Measurements from ENCODE around the gene VPS41. TPM values are rescaled to one million over a fixed set of nuclear protein-coding genes. Genes with fewer than 3 reads are reported as not detected.
A peak's percentile ranks its signal among the peaks of the same experiment; 100 is the strongest.

The VPS41 gene
- total RNA-seq, 1 donor from 2014 or later: 125 TPM

DNA sequence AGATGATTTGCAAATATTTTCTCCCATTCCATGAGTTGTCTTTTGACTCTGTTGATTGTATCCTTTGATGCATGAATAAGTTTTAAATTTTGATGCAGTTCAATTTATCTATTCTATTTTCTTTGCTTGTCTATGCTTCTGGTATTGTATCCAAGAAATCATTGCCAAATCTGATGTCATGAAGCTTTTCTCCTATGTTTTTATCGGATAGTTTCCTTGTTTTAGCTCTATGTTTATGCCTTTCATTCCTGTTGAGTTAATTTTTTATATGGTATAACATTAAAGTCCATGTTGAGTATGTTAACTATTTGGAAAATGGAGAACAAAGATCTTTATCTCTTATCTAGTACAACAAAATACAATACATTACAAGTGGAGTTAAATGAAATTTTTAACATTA is 27.6 kb upstream of the VPS41 start:
- TF ChIP-seq, protein P1, sequence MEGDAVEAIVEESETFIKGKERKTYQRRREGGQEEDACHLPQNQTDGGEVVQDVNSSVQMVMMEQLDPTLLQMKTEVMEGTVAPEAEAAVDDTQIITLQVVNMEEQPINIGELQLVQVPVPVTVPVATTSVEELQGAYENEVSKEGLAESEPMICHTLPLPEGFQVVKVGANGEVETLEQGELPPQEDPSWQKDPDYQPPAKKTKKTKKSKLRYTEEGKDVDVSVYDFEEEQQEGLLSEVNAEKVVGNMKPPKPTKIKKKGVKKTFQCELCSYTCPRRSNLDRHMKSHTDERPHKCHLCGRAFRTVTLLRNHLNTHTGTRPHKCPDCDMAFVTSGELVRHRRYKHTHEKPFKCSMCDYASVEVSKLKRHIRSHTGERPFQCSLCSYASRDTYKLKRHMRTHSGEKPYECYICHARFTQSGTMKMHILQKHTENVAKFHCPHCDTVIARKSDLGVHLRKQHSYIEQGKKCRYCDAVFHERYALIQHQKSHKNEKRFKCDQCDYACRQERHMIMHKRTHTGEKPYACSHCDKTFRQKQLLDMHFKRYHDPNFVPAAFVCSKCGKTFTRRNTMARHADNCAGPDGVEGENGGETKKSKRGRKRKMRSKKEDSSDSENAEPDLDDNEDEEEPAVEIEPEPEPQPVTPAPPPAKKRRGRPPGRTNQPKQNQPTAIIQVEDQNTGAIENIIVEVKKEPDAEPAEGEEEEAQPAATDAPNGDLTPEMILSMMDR (IDR thresholded peaks at IDR 0.05; ENCODE audit: unreplicated experiment): no peak
- H3K27me3 Mint-ChIP-seq: no peaks in the 10 kb centered on the region
- no peak overlapping the region for H3K4me3 Mint-ChIP-seq (ENCODE audit: low read depth)

GRCh38 chr7:38934536-38934935 is 25.5 kb upstream of the VPS41 start:
- Mint-ChIP-seq H3K4me3 (ENCODE audit: low read depth) (no peak overlapping the region), H3K36me3 (ENCODE audit: insufficient read depth) (no peaks in the 10 kb centered on the region), H3K9me3 (ENCODE audit: low read depth) (no peaks in the 10 kb centered on the region), H3K27ac (no peak overlapping the region), H3K27me3 (no peaks in the 10 kb centered on the region), H3K4me1 (ENCODE audit: low read depth) (peaks cover 1% of the 10 kb centered on the region)
- TF ChIP-seq, protein P1 (IDR thresholded peaks at IDR 0.05; ENCODE audit: unreplicated experiment): no peak
- no peak for DNase-seq (ENCODE audit: low spot score, unreplicated experiment)

More for the DNA sequence above, 27.6 kb upstream of the VPS41 start:
- Mint-ChIP-seq H3K27ac (no peak overlapping the region), H3K36me3 (ENCODE audit: insufficient read depth) (no peaks in the 10 kb centered on the region), H3K9me3 (ENCODE audit: low read depth) (no peaks in the 10 kb centered on the region), H3K4me1 (ENCODE audit: low read depth) (peaks cover 1% of the 10 kb centered on the region)
- DNase-seq (ENCODE audit: low spot score, unreplicated experiment): no peak

- Mint-ChIP-seq H3K4me1 (ENCODE audit: low read depth) (peaks cover 1% of the 10 kb centered on the region), H3K9me3 (ENCODE audit: low read depth) (no peaks in the 10 kb centered on the region), H3K27me3 (no peaks in the 10 kb centered on the region), H3K4me3 (ENCODE audit: low read depth) (no peak overlapping the region), H3K27ac (no peak overlapping the region), H3K36me3 (ENCODE audit: insufficient read depth) (no peaks in the 10 kb centered on the region)
- TF ChIP-seq, protein P1 (IDR thresholded peaks at IDR 0.05; ENCODE audit: unreplicated experiment): no peak
- no peak for DNase-seq (ENCODE audit: low spot score, unreplicated experiment)
Measured at GRCh38 chr7:38934051-38934450, 25.1 kb upstream of the VPS41 start.

- Mint-ChIP-seq H3K27ac (no peak overlapping the region), H3K4me3 (ENCODE audit: low read depth) (no peak overlapping the region), H3K36me3 (ENCODE audit: insufficient read depth) (no peaks in the 10 kb centered on the region), H3K4me1 (ENCODE audit: low read depth) (peaks cover 1% of the 10 kb centered on the region), H3K27me3 (no peaks in the 10 kb centered on the region), H3K9me3 (ENCODE audit: low read depth) (no peaks in the 10 kb centered on the region)
- DNase-seq (ENCODE audit: low spot score, unreplicated experiment): peak; percentile 38
- TF ChIP-seq, protein P1 (IDR thresholded peaks at IDR 0.05; ENCODE audit: unreplicated experiment): peak; percentile 93
Measured at GRCh38 chr7:38932509-38933168, 23.6 kb upstream of the VPS41 start.

DNA sequence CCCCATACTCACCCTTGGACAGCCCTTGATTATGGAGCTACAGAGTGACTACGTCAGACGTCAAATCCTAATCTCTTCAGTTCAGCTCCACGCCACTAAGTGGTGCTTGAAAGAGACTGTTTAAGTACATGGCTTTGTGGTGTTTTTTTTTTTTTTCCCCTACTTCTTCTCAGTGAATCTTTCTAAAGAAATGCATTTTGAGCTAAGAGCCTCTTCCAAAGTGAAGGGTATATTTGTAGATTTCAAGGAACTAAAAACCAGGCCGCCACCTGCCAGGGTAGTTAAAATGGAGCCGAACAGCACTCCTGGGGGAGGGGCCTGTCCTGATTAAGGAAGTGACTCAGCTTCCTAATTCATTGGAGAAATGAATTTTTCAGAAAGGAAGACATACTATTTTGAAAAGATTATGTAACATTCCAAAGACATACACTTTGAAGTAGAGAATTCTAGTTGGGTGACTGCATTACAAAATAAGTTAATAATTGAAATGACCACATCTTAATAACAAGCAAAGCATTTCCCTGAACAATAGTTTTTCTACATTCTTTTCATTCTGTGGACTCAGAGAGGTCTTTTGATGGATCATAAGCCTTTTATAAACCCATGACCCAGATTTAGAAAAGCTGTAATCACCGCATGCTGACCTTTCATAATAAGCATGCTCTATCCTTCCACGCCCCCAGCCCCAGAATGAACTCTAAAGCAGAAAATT is 20.6 kb upstream of the VPS41 start:
- Mint-ChIP-seq H3K27ac (no peak overlapping the region), H3K36me3 (ENCODE audit: insufficient read depth) (no peaks in the 10 kb centered on the region), H3K27me3 (no peaks in the 10 kb centered on the region), H3K4me1 (ENCODE audit: low read depth) (peaks cover 1% of the 10 kb centered on the region), H3K9me3 (ENCODE audit: low read depth) (no peaks in the 10 kb centered on the region), H3K4me3 (ENCODE audit: low read depth) (no peak overlapping the region)
- TF ChIP-seq, protein P1 (IDR thresholded peaks at IDR 0.05; ENCODE audit: unreplicated experiment): no peak
- DNase-seq (ENCODE audit: low spot score, unreplicated experiment): no peak
